K562 (cell line): ENCODE data around the gene TMEM14C.

Experiments used
- PRMT5 ChIP-seq: sonication (generic); formaldehyde crosslinking; IDR thresholded peaks from 2 replicates; pipeline ENCODE4 v1.5.0; 2020; ENCODE audit warnings: missing genetic modification reagents
- YY1 ChIP-seq, 3 experiments: IDR thresholded peaks; 2 replicates each; pipeline ENCODE4 v1.6.1; 2011; ENCODE audit warnings: low read length in 2 of 3, mild to moderate bottlenecking in 2 of 3, moderate library complexity in 2 of 3, borderline replicate concordance in 1 of 3, control low read depth in 1 of 3, low read depth in 1 of 3; ENCODE audit not compliant: insufficient read depth in 3 of 3, insufficient replicate concordance in 2 of 3, control insufficient read depth in 1 of 3, insufficient read length in 1 of 3; ENCODE audit errors: extremely low read depth in 1 of 3

DNA sequence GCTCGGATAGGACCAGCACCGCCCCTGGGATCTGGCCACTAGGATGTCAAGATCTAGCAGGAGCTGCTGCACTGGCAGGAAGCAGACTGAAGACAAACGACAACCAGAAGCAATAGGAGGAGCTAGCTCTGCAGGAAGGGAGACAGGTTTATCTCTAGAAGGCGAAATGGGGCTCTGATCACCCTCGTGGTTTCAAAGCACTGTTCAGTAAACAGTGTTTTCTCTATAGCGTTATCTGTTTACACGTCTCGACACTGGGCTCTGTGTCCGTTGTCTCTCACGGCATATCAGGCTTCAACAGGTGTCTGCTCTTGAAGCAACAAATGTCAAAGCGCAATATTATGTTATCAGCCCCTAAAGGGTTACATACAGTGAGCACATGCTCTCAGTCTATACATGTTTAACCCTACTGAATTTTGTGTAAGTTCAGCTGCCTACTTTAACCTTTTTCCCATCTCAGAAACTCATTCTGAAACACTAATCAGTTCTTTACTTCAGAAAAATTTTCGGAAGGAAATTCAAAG lies 48.6 kb downstream of the TMEM14C start:
- TF ChIP-seq PRMT5 (CRISPR knock-in tag) (no peak), YY1 (IDR thresholded peaks at IDR 0.05; ENCODE audit: borderline replicate concordance in 1 of 3, control insufficient read depth in 1 of 3, extremely low read depth in 1 of 3, insufficient read depth in 3 of 3, insufficient read length in 1 of 3, insufficient replicate concordance in 2 of 3, low read depth in 1 of 3, low read length in 2 of 3) (no peak)
